HepG2 (cell line): ENCODE data around the gene SIRT1. TPM values are rescaled to one million over a fixed set of nuclear protein-coding genes. Genes with fewer than 3 reads are reported as not detected.

Experiments
- SOX5 ChIP-seq: IDR thresholded peaks from 2 replicates; pipeline ENCODE4 v1.6.1; 2016; ENCODE audit warnings: borderline replicate concordance
- ZNF430 ChIP-seq: sonication (generic); formaldehyde crosslinking; IDR thresholded peaks from 2 replicates; pipeline ENCODE4 v1.9.0; 2021; ENCODE audit warnings: mild to moderate bottlenecking, missing genetic modification reagents
- polyA plus RNA-seq, 8 experiments: library from polyadenylated mRNA; depleted of rRNA in 3 of 8; stranded (reverse) in 7 of 8; unstranded in 1 of 8; fragments of >200 nt; fragmentation: Illumina TruSeq in 4 of 8; extraction: Trizol in 4 of 8; gene quantifications; 2 replicates each; pipeline versions ENCODE4 v1.2.1 to v1.2.3, GENCODE V29; 2011 to 2016; ENCODE audit warnings: low read depth in 4 of 8, missing spikeins in 1 of 8, mixed read lengths in 1 of 8; ENCODE audit not compliant: insufficient read depth in 1 of 8
- total RNA-seq, 5 experiments: library from RNA; depleted of rRNA; stranded (reverse); fragments of >200 nt; fragmentation: Illumina TruSeq; extraction: Trizol; gene quantifications; 2 replicates each; pipeline ENCODE4 v1.2.3, GENCODE V29; 2016; ENCODE audit warnings: low read depth in 1 of 5
- TF ChIP-seq, protein P1 (sequence below): sonication (generic); formaldehyde crosslinking; IDR thresholded peaks from 2 replicates; pipeline ENCODE4 v1.9.0; 2022; ENCODE audit warnings: low read depth, missing genetic modification reagents
- TF ChIP-seq, protein P2 (sequence below): sonication (generic); formaldehyde crosslinking; IDR thresholded peaks from 2 replicates; pipeline ENCODE4 v1.5.0; 2020; ENCODE audit warnings: mild to moderate bottlenecking, missing genetic modification reagents
- TF ChIP-seq, protein P3 (sequence below): sonication (generic); formaldehyde crosslinking; IDR thresholded peaks from 2 replicates; pipeline ENCODE4 v1.5.0; 2020; ENCODE audit warnings: mild to moderate bottlenecking, missing genetic modification reagents, borderline replicate concordance
- TF ChIP-seq, protein P4 (sequence below): IDR thresholded peaks from 2 replicates; pipeline ENCODE4 v1.6.1; 2012; ENCODE audit warnings: low read length, improper control_type of control experiment
- TF ChIP-seq, protein P5 (sequence below): sonication (generic); formaldehyde crosslinking; IDR thresholded peaks from 2 replicates; pipeline ENCODE4 v1.4.0; 2020; ENCODE audit warnings: missing genetic modification reagents, borderline replicate concordance

SIRT1 gene
- total and polyA plus RNA-seq, 2 of the 13 experiments (the other 11 are each of a cell fraction or from before 2014, with no cell fraction given) = 9.4 to 10.2 TPM

DNA sequence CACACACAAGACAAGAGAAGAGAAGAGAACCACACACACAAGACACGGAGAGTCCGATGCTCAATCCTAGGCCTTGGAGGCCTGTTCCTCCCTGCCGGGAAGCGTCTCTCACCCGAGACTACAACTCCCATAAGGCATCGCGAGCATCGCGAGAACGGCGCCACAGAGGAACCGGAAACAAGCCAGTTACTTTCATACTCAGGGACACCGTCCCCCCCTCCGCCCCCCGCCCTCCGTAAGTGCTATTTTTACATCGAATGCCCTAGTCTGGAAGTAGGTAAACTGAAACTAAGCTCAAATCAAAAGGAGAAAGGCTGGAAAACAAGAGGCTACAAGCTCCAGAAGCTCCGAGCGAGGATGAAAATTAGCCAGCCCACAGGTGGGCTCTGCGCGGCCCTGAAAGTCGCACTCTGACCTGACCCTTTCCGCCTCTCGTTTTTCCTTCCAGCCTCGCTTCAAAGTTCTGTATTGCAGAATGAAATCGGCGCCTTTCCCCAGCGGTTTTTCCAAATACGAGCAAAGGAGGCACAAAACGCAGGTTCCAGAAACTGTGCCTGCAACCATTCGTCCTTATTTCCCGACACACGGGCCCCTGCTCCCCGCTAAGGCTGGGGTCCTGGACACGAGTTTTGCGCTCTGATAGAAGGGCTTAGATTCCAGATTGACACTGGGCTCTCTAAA, 35.0 kb upstream of the SIRT1 start (continued):
- TF ChIP-seq, protein P1, sequence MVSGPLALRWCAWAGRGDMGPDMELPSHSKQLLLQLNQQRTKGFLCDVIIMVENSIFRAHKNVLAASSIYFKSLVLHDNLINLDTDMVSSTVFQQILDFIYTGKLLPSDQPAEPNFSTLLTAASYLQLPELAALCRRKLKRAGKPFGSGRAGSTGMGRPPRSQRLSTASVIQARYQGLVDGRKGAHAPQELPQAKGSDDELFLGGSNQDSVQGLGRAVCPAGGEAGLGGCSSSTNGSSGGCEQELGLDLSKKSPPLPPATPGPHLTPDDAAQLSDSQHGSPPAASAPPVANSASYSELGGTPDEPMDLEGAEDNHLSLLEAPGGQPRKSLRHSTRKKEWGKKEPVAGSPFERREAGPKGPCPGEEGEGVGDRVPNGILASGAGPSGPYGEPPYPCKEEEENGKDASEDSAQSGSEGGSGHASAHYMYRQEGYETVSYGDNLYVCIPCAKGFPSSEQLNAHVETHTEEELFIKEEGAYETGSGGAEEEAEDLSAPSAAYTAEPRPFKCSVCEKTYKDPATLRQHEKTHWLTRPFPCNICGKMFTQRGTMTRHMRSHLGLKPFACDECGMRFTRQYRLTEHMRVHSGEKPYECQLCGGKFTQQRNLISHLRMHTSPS = no peak
- TF ChIP-seq, protein P2, sequence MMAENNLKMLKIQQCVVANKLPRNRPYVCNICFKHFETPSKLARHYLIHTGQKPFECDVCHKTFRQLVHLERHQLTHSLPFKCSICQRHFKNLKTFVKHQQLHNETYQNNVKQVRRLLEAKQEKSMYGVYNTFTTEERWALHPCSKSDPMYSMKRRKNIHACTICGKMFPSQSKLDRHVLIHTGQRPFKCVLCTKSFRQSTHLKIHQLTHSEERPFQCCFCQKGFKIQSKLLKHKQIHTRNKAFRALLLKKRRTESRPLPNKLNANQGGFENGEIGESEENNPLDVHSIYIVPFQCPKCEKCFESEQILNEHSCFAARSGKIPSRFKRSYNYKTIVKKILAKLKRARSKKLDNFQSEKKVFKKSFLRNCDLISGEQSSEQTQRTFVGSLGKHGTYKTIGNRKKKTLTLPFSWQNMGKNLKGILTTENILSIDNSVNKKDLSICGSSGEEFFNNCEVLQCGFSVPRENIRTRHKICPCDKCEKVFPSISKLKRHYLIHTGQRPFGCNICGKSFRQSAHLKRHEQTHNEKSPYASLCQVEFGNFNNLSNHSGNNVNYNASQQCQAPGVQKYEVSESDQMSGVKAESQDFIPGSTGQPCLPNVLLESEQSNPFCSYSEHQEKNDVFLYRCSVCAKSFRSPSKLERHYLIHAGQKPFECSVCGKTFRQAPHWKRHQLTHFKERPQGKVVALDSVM (CRISPR knock-in tag) = peak; percentile 36
- TF ChIP-seq, protein P3, sequence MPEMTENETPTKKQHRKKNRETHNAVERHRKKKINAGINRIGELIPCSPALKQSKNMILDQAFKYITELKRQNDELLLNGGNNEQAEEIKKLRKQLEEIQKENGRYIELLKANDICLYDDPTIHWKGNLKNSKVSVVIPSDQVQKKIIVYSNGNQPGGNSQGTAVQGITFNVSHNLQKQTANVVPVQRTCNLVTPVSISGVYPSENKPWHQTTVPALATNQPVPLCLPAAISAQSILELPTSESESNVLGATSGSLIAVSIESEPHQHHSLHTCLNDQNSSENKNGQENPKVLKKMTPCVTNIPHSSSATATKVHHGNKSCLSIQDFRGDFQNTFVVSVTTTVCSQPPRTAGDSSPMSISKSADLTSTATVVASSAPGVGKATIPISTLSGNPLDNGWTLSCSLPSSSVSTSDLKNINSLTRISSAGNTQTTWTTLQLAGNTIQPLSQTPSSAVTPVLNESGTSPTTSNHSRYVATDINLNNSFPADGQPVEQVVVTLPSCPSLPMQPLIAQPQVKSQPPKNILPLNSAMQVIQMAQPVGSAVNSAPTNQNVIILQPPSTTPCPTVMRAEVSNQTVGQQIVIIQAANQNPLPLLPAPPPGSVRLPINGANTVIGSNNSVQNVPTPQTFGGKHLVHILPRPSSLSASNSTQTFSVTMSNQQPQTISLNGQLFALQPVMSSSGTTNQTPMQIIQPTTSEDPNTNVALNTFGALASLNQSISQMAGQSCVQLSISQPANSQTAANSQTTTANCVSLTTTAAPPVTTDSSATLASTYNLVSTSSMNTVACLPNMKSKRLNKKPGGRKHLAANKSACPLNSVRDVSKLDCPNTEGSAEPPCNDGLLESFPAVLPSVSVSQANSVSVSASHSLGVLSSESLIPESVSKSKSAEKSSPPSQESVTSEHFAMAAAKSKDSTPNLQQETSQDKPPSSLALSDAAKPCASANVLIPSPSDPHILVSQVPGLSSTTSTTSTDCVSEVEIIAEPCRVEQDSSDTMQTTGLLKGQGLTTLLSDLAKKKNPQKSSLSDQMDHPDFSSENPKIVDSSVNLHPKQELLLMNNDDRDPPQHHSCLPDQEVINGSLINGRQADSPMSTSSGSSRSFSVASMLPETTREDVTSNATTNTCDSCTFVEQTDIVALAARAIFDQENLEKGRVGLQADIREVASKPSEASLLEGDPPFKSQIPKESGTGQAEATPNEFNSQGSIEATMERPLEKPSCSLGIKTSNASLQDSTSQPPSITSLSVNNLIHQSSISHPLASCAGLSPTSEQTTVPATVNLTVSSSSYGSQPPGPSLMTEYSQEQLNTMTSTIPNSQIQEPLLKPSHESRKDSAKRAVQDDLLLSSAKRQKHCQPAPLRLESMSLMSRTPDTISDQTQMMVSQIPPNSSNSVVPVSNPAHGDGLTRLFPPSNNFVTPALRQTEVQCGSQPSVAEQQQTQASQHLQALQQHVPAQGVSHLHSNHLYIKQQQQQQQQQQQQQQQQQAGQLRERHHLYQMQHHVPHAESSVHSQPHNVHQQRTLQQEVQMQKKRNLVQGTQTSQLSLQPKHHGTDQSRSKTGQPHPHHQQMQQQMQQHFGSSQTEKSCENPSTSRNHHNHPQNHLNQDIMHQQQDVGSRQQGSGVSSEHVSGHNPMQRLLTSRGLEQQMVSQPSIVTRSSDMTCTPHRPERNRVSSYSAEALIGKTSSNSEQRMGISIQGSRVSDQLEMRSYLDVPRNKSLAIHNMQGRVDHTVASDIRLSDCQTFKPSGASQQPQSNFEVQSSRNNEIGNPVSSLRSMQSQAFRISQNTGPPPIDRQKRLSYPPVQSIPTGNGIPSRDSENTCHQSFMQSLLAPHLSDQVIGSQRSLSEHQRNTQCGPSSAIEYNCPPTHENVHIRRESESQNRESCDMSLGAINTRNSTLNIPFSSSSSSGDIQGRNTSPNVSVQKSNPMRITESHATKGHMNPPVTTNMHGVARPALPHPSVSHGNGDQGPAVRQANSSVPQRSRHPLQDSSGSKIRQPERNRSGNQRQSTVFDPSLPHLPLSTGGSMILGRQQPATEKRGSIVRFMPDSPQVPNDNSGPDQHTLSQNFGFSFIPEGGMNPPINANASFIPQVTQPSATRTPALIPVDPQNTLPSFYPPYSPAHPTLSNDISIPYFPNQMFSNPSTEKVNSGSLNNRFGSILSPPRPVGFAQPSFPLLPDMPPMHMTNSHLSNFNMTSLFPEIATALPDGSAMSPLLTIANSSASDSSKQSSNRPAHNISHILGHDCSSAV (CRISPR knock-in tag) = no peak
- TF ChIP-seq ZNF430 (CRISPR knock-in tag) (no peak), SOX5 (0 out of 2 replicates have a peak, but pooled peaks have one; percentile 51)
- TF ChIP-seq, protein P4, sequence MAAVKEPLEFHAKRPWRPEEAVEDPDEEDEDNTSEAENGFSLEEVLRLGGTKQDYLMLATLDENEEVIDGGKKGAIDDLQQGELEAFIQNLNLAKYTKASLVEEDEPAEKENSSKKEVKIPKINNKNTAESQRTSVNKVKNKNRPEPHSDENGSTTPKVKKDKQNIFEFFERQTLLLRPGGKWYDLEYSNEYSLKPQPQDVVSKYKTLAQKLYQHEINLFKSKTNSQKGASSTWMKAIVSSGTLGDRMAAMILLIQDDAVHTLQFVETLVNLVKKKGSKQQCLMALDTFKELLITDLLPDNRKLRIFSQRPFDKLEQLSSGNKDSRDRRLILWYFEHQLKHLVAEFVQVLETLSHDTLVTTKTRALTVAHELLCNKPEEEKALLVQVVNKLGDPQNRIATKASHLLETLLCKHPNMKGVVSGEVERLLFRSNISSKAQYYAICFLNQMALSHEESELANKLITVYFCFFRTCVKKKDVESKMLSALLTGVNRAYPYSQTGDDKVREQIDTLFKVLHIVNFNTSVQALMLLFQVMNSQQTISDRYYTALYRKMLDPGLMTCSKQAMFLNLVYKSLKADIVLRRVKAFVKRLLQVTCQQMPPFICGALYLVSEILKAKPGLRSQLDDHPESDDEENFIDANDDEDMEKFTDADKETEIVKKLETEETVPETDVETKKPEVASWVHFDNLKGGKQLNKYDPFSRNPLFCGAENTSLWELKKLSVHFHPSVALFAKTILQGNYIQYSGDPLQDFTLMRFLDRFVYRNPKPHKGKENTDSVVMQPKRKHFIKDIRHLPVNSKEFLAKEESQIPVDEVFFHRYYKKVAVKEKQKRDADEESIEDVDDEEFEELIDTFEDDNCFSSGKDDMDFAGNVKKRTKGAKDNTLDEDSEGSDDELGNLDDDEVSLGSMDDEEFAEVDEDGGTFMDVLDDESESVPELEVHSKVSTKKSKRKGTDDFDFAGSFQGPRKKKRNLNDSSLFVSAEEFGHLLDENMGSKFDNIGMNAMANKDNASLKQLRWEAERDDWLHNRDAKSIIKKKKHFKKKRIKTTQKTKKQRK = no peak
- TF ChIP-seq, protein P5, sequence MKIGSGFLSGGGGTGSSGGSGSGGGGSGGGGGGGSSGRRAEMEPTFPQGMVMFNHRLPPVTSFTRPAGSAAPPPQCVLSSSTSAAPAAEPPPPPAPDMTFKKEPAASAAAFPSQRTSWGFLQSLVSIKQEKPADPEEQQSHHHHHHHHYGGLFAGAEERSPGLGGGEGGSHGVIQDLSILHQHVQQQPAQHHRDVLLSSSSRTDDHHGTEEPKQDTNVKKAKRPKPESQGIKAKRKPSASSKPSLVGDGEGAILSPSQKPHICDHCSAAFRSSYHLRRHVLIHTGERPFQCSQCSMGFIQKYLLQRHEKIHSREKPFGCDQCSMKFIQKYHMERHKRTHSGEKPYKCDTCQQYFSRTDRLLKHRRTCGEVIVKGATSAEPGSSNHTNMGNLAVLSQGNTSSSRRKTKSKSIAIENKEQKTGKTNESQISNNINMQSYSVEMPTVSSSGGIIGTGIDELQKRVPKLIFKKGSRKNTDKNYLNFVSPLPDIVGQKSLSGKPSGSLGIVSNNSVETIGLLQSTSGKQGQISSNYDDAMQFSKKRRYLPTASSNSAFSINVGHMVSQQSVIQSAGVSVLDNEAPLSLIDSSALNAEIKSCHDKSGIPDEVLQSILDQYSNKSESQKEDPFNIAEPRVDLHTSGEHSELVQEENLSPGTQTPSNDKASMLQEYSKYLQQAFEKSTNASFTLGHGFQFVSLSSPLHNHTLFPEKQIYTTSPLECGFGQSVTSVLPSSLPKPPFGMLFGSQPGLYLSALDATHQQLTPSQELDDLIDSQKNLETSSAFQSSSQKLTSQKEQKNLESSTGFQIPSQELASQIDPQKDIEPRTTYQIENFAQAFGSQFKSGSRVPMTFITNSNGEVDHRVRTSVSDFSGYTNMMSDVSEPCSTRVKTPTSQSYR (CRISPR knock-in tag) = peak; percentile 83
